GM20000 (cell line): ENCODE results near the gene PCMT1.

Source experiments
- DNase-seq: peaks from one replicate; pipeline ENCODE4 v3.0.0; 2012; ENCODE audit warnings: low spot score
- TF ChIP-seq, protein P1 (sequence below): IDR thresholded peaks from 2 replicates; pipeline ENCODE4 v1.5.1; 2012; ENCODE audit warnings: mild to moderate bottlenecking, control low read depth; ENCODE audit errors: extremely low read depth, missing control alignments

Gene PCMT1

GRCh38 chr6:149782337-149782736, 32.8 kb downstream of the PCMT1 start:
- no peak for DNase-seq
- TF ChIP-seq, protein P1, sequence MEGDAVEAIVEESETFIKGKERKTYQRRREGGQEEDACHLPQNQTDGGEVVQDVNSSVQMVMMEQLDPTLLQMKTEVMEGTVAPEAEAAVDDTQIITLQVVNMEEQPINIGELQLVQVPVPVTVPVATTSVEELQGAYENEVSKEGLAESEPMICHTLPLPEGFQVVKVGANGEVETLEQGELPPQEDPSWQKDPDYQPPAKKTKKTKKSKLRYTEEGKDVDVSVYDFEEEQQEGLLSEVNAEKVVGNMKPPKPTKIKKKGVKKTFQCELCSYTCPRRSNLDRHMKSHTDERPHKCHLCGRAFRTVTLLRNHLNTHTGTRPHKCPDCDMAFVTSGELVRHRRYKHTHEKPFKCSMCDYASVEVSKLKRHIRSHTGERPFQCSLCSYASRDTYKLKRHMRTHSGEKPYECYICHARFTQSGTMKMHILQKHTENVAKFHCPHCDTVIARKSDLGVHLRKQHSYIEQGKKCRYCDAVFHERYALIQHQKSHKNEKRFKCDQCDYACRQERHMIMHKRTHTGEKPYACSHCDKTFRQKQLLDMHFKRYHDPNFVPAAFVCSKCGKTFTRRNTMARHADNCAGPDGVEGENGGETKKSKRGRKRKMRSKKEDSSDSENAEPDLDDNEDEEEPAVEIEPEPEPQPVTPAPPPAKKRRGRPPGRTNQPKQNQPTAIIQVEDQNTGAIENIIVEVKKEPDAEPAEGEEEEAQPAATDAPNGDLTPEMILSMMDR, result no peak

GRCh38 chr6:149783551-149783950, 34.0 kb downstream of the PCMT1 start:
- TF ChIP-seq, protein P1, result no peak

DNA sequence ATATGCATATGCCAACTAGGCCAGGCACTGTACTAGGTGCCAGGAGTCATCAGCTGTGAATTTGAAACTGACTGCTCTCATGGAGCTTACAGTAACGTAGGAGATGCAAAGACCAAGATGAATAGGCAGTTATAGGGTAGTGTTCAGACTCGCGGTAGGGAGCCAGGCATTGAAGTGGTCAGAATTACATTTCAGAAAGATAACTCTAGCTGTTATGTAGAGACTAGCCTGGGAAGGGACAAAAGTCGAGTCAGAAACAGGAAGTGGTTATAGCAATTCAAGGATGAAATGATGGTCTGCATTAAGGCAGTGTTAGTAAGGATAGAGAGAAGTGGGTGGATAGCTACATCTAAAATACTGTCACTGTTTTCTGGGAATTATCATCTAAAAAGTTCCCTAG, 56.6 kb downstream of the PCMT1 start:
- DNase-seq, result no peak
- TF ChIP-seq, protein P1, result no peak

More at GRCh38 chr6:149783551-149783950, 34.0 kb downstream of the PCMT1 start:
- no peak for DNase-seq

GRCh38 chr6:149809798-149810197, 60.3 kb downstream of the PCMT1 start:
- DNase-seq, result no peak
- TF ChIP-seq, protein P1, result no peak

DNA sequence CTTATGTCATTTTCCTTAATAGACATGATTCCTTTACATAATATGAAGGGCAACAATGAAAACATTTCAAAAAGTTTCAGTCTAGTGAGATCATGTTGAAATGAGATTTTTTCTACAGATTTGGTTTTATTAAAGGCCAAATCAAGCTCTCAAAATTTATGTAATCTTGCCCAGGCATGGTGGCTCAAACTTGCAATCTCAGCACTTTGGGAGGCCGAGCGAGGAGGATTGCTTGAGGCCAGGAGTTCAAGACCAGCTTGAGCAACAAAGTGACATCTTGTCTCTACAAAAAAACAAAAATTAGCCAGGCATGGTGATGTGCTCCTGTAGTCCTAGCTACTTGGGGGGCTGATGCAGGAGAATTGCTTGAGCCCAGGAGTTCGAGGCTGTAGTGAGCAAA, 63.8 kb downstream of the PCMT1 start:
- TF ChIP-seq, protein P1, result no peak
- no peak for DNase-seq

DNA sequence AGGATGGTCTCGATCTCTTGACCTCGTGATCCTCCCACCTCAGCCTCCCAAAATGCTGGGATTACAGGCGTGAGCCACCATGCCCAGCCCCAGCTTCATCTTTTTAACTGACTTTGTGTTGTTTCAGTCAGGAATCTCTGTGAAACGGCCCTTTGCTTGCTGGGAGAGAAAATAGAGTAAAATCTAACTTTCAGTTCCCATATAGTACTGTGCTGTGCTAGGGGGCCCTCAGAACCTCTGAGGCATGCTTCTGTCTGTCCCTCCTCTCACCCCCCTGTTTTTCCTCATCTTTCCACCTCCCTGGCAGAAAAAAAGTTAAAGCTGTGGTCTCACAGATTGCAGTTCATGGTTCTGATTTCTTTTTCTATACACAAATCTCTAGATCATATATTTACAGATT, 66.2 kb downstream of the PCMT1 start:
- TF ChIP-seq, protein P1, result no peak
- DNase-seq, result peak; percentile 27

GRCh38 chr6:149820506-149820905, 71.0 kb downstream of the PCMT1 start:
- no peak for DNase-seq
- TF ChIP-seq, protein P1, result no peak
